H1 (cell line): Measurements from ENCODE around the gene NBPF1. TPM values are rescaled to one million over a fixed set of nuclear protein-coding genes. Genes with fewer than 3 reads are reported as not detected.

Source experiments
- ASH2L ChIP-seq: fragments of 200-600, 300-600 bp; sonication (generic); IDR thresholded peaks from one replicate; pipeline ENCODE4 v1.7.1; 2017; ENCODE audit warnings: low read length
- GABPA ChIP-seq: IDR thresholded peaks from 2 replicates; pipeline ENCODE4 v1.6.1; 2011; ENCODE audit warnings: mild to moderate bottlenecking, low read length, moderate library complexity, borderline replicate concordance; ENCODE audit not compliant: insufficient read depth
- GTF2F1 ChIP-seq: IDR thresholded peaks from 2 replicates; pipeline ENCODE4 v1.6.1; 2012; ENCODE audit warnings: low read depth, low read length, improper control_type of control experiment, borderline replicate concordance
- POU5F1 ChIP-seq: IDR thresholded peaks from 2 replicates; pipeline ENCODE4 v1.6.1; 2011; ENCODE audit warnings: low read depth, mild to moderate bottlenecking, low read length, moderate library complexity
- SP1 ChIP-seq: IDR thresholded peaks from 2 replicates; pipeline ENCODE4 v1.6.1; 2011; ENCODE audit warnings: low read depth, low read length
- SRF ChIP-seq: IDR thresholded peaks from 2 replicates; pipeline ENCODE4 v1.6.1; 2011; ENCODE audit warnings: mild to moderate bottlenecking, low read depth, low read length, moderate library complexity
- TAF7 ChIP-seq: optimal IDR thresholded peaks from 2 replicates; pipeline ENCODE3; 2011; ENCODE audit warnings: low read depth, mild to moderate bottlenecking, inconsistent platforms, low read length, moderate library complexity, borderline replicate concordance
- YY1 ChIP-seq: IDR thresholded peaks from 2 replicates; pipeline ENCODE4 v1.6.1; 2011; ENCODE audit warnings: low read depth, mild to moderate bottlenecking, low read length
- polyA plus RNA-seq, 7 experiments: library from polyadenylated mRNA; depleted of rRNA in 3 of 7; stranded (reverse) in 5 of 7; unstranded in 2 of 7; fragments of >200 nt in 5 of 7; fragments of 200-250 nt in 2 of 7; gene quantifications; 1 replicate in 5 of 7; 2 replicates in 1 of 7; 4 replicates in 1 of 7; pipeline versions ENCODE4 v1.2.1 to v1.2.3, GENCODE V29; 2011 to 2013; ENCODE audit warnings: missing spikeins in 2 of 7, mixed read lengths in 2 of 7
- total RNA-seq: library from RNA; stranded (reverse); fragmentation: NEBNext Ultra II Directional; extraction: Animal tissue kit (Norgen Biotek cat#: 25700); gene quantifications from 2 replicates; pipeline ENCODE4 v1.2.1, GENCODE V29; 2021

Gene NBPF1
- total and polyA plus RNA-seq, 2 of the 8 experiments (the other 6 are each of a cell fraction or from before 2014, with no cell fraction given): 9.6 to 19.3 TPM

DNA sequence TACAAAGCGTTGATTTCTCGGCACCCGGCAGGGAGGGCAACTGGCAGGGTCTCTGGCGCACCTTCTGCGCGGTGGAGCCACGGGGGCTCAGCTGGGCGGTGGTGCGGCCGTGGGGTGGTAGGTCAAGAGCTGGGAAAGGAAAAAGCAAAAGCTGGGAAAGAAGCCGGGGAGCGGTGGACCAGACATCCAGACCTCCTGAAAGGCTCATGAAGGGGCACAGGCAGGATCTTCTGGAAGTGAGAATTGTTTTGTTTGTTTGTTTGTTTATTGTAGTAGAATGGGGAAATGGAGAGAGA, 92.1 kb downstream of the NBPF1 start (continued):
- no peak for TF ChIP-seq ASH2L
- no peak for TF ChIP-seq POU5F1
- TF ChIP-seq SRF: no peak
- TF ChIP-seq GTF2F1: no peak
- no peak for TF ChIP-seq SP1
- no peak for TF ChIP-seq GABPA
- TF ChIP-seq TAF7: no peak
- no peak for TF ChIP-seq YY1
- TF ChIP-seq, all 59 proteins: peak for 0
